Right ventricle myocardium inferior (tissue), 1 donor: ENCODE data around the gene KRT15. TPM values are rescaled to one million over a fixed set of nuclear protein-coding genes. Genes with fewer than 3 reads are reported as not detected.

Experiments
- ATAC-seq: fragments of 200-7000 bp; cut with Tn5 transposase; one replicate; pipeline ENCODE4 v1.9.1; 2020; ENCODE audit warnings: mild to moderate bottlenecking, moderate library complexity
- DNase-seq: peaks from one replicate; pipeline ENCODE4 v3.0.0; 2021; ENCODE audit errors: missing footprints
- intact Hi-C: fragments of 100-400 bp; cut with DNase I; formaldehyde crosslinking; loops from one replicate; pipeline ENCODE4 v1.11.0; 2022
- total RNA-seq: library from RNA; stranded (reverse); fragmentation: NEBNext Ultra II Directional; extraction: Animal tissue kit (Norgen Biotek cat#: 25700); gene quantifications from one replicate; pipeline ENCODE4 v1.2.1, GENCODE V29; 2021
- donor health status: DM: no; HTN: yes; CAD: no; lungs with severe emphysema.

KRT15 gene
- total RNA-seq, 1 donor from 2014 or later: not detected

- intact Hi-C loops: no loop called here
- no peak for ATAC-seq
- DNase-seq: no peak
Observed at GRCh38 chr17:41511716-41512115, 7.0 kb downstream of the KRT15 start.

DNA sequence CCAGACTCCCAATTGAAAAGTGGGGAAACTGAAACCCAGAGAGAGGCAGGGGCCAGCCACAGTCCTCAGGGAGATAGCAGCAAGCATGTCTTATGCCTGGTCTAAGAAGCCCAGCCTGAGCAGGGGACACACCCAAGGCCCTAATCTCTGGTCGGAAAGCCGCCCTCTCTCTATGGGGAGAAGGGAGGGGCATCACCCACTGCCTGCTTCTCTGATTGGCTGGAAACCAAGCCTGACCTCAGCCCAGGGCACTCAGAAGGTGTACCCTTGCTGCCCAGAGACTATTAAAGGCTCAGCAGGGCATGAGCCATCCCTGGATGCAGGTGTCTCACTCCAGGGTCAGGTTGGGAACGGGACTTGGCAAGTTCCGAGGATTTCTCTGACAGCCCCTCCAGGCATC, 7.6 kb downstream of the KRT15 start:
- no peak for DNase-seq
- no peak for ATAC-seq
- intact Hi-C loops: no loop called here

- DNase-seq (no peak), ATAC-seq (no peak)
- intact Hi-C loops: no loop called here
Observed at GRCh38 chr17:41510251-41511065, 8.2 kb downstream of the KRT15 start.

GRCh38 chr17:41507315-41507880, 11.3 kb downstream of the KRT15 start:
- ATAC-seq (no peak), DNase-seq (no peak)
- intact Hi-C loops: no loop called here

GRCh38 chr17:41505809-41506767, 12.6 kb downstream of the KRT15 start:
- ATAC-seq: no peak
- DNase-seq: no peak
- intact Hi-C loops: no loop called here

- intact Hi-C loops: no loop called here
- ATAC-seq: no peak
- no peak for DNase-seq
Observed at GRCh38 chr17:41505007-41505808, 13.5 kb downstream of the KRT15 start, which contains the start of gene KRT13. TSS of gene KRT13 (minus strand) at chr17:41505612. CDS start at chr17:41505550, 62 bp downstream.

DNA sequence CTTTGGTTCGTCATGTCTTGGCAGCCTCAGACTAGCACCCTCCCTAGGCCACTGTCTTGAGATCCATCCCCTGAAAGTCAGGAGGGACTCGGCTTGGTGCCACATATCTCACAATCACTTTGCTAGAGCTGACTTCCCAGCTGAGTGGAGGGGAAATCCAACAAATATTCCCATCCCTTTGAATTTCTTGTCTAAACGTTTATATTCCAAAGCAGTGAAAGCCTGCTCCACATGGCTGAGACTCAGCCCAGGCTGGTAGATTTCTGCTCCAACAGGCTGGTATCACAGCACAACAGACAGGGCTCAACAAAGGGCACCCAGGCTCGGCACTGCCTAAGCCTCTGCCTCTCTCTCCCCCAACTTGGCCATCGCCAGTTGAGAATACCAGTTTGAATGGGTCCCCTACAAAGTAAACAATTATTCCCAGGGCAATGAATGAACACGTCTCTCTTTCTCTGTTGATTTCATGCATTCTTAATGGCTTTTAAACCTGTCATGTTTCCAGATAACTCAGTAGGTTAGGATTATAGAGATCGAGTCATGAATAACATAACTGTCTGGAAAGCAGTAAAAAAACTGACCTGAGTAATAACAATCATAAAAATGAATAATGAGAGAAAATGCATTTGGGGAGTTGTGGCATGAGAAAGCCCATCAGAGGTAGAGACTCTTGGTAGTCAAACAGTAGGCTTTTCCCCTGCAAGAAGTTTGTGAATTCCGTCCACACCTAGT, 14.3 kb downstream of the KRT15 start:
- no peak for DNase-seq
- intact Hi-C loops: no loop called here
- no peak for ATAC-seq

DNA sequence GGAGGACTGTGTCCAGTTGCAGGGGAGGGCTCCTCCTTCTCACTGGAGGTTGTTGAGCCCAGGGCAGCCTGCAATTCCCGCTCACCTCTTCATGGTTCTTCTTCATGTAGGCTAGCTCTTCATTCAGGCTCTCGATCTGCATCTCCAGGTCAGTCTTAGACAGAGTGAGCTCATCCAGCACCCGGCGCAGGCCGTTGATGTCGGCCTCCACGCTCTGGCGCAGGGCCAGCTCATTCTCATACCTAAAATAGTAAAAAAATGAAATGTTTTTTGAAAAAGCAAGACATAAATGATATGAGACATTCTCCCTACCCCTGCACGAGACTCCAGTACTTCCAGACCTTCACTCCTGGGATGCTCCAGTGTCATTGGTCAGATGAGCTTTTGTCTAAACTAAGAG, 15.5 kb downstream of the KRT15 start:
- ATAC-seq: no peak
- DNase-seq: no peak
- intact Hi-C loops: no loop called here

GRCh38 chr17:41500131-41500911, 18.4 kb downstream of the KRT15 start:
- ATAC-seq: no peak
- DNase-seq: no peak

GRCh38 chr17:41499714-41500113, 19.0 kb downstream of the KRT15 start:
- intact Hi-C loops: no loop called here
- DNase-seq: no peak
- no peak for ATAC-seq

More at GRCh38 chr17:41500131-41500911, 18.4 kb downstream of the KRT15 start:
- intact Hi-C loops: no loop called here

- intact Hi-C loops: no loop called here
- ATAC-seq (no peak), DNase-seq (no peak)
Observed at GRCh38 chr17:41498276-41498675, 20.4 kb downstream of the KRT15 start.

DNA sequence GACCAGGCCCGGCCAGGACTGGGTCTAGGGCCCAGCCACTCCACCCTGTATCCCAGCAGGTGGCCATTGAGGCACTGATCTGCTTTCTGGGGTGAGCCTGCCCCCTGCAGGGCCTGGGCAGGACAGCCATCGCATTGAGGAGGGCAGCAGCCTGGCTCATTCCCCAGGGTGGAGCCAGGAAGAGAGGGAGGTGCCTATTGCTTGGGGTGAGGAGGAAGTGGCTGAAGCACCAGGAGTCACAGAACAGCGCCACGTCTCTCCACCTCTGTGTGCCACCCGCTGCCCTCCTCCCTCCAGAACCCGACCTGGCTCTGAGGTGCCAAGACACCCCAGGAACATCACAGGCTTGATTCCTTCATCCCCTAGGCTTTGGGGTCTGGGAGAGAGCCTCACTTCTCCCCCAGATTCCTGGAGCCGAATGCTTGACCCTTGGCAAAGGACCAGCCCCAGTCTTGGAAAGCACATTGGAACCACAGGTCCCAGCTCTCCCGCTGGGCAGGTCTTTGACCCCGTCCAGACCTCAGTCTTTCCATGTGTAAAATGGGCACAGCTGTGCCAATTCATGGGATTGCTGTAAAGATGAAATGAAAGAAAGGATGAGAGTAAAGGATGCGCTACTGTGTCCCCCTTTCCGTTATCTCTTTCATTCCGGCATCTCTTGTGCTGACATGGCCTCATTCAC, 21.7 kb downstream of the KRT15 start:
- intact Hi-C loops: no loop called here

DNA sequence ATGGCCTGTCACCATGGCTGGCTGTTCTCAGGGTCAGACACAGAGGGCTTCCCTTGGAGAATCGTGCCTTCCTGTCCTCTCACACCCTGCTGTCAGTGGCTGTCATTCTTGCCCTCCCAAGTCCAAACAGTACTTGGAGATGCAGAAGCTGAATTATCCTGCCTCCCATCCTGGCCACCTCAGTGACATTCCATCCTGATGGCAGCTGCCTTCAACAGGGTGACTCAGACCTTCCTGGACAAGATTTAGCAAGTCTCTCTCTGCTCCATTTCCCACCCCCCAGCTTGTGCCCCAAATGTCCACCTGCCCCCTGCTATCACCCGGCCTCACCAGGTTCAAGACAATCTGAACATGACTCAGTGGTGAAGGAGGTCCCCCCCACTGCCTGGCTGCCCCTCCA, 24.2 kb downstream of the KRT15 start:
- intact Hi-C loops: no loop called here
- ATAC-seq (no peak), DNase-seq (no peak)

More for the DNA sequence above, 21.7 kb downstream of the KRT15 start:
- DNase-seq (peak; percentile 83), ATAC-seq (peak; percentile 78)

- no peak for ATAC-seq
- no peak for DNase-seq
- intact Hi-C loops: no loop called here
Observed at GRCh38 chr17:41492771-41493170, 25.9 kb downstream of the KRT15 start.

GRCh38 chr17:41492351-41492750, 26.3 kb downstream of the KRT15 start:
- intact Hi-C loops: no loop called here
- DNase-seq (no peak), ATAC-seq (no peak)

GRCh38 chr17:41491476-41491875, 27.2 kb downstream of the KRT15 start:
- DNase-seq: no peak
- no peak for ATAC-seq
- intact Hi-C loops: no loop called here
